ENCODE data around the gene CTRB1. TPM values are rescaled to one million over a fixed set of nuclear protein-coding genes. Genes with fewer than 3 reads are reported as not detected.

CTRB1 gene
- total RNA-seq, 1 donor from 2014 or later = not detected

GRCh38 chr16:75193265-75193650 is 25.5 kb upstream of the CTRB1 start:
- Mint-ChIP-seq H3K4me1 (ENCODE audit: low read depth, unreplicated experiment) (peaks cover 9% of the 10 kb centered on the region), H3K27ac (ENCODE audit: unreplicated experiment) (no peak overlapping the region), H3K4me3 (ENCODE audit: unreplicated experiment) (no peak overlapping the region), H3K27me3 (ENCODE audit: unreplicated experiment) (peaks cover 7% of the 10 kb centered on the region), H3K36me3 (ENCODE audit: unreplicated experiment) (peaks cover 7% of the 10 kb centered on the region), H3K9me3 (ENCODE audit: unreplicated experiment) (peaks cover 8% of the 10 kb centered on the region)
- DNase-seq = no peak
- TF ChIP-seq, protein P1, sequence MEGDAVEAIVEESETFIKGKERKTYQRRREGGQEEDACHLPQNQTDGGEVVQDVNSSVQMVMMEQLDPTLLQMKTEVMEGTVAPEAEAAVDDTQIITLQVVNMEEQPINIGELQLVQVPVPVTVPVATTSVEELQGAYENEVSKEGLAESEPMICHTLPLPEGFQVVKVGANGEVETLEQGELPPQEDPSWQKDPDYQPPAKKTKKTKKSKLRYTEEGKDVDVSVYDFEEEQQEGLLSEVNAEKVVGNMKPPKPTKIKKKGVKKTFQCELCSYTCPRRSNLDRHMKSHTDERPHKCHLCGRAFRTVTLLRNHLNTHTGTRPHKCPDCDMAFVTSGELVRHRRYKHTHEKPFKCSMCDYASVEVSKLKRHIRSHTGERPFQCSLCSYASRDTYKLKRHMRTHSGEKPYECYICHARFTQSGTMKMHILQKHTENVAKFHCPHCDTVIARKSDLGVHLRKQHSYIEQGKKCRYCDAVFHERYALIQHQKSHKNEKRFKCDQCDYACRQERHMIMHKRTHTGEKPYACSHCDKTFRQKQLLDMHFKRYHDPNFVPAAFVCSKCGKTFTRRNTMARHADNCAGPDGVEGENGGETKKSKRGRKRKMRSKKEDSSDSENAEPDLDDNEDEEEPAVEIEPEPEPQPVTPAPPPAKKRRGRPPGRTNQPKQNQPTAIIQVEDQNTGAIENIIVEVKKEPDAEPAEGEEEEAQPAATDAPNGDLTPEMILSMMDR (IDR thresholded peaks at IDR 0.05; ENCODE audit: partially characterized antibody, unreplicated experiment) = no peak

DNA sequence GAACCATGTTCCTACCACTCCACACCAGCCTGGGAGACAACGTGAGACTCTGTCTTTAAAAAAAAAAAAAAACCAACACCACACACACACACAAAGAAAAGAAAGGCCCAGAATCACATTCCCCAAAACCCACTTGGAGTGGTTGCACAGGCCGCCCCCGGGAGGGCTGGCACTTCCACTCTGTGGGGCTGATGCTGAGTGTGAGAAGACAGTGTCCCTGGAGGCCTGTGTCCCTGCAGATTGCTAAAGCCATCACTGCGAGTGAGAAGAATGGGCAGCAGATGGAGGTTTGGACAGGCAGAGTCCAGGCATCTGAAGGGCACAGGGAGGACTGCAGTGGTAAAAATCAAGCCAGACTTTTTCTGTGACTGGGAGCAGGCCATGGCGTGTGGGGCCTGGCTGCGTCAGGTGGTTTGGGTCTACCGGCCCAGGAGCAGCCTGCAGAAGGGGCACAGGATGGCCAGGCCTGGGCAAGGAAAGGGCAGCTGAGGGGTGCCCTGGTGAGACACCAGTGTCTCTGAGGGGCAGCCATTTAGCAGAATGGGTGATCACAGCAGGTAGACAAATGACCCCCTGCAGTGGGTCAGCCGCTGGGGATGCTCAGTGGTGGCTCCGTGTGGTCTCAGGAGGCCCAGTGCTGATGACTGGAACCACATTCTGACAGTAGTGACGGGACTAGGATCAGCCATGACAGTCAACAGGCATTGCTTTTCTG is 24.9 kb upstream of the CTRB1 start:
- Mint-ChIP-seq H3K36me3 (ENCODE audit: unreplicated experiment) (peaks cover 7% of the 10 kb centered on the region), H3K4me1 (ENCODE audit: low read depth, unreplicated experiment) (peaks cover 11% of the 10 kb centered on the region), H3K27ac (ENCODE audit: unreplicated experiment) (no peak overlapping the region), H3K4me3 (ENCODE audit: unreplicated experiment) (no peak overlapping the region), H3K9me3 (ENCODE audit: unreplicated experiment) (peaks cover 9% of the 10 kb centered on the region), H3K27me3 (ENCODE audit: unreplicated experiment) (peaks cover 7% of the 10 kb centered on the region)
- TF ChIP-seq, protein P1 (IDR thresholded peaks at IDR 0.05; ENCODE audit: partially characterized antibody, unreplicated experiment) = no peak
- DNase-seq = no peak

DNA sequence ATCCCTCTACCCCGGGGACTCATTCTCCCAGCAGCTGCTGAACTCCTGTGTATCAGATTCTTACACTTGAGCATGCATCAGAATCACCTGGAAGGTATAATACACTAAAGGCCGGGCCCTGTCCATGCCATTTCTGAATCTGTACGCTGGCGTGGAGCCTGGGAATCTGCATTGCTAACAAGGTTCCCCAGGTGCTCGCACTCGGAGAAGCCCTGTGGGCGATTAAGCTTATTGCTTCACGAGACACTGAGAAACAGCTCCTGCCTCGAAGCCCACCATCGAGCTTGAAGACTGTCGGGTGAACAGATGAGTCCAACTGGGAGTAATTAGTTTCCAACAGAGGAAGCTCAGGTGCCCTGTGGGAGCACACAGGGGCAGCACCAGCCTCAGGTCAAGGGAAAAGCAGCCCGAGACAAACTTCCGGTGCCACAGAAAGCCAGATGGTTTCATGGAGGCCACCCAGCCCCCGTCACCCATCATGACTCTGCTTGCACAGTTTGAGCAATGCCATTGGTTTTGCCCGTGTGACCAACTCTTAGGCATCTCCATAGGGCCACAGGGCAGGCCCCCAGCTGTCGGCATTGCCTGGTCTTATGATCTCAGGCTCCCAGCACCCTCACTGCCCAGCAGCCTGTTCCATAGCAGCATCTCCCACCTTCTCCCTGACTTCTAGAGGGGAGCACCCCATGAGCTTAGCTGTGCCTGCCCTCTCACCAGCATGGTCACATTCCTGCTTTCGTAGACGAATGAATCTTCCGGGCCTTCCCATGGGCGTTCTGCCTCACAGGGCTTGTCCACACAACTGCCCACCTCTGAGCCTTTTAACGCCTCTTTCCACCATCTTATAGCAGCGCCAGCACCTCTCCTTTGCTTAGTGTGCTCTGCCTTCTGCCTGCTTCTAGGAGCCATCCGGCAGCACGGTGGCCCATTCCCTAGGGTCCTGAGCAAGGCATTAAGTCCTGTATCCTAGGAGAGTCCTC is 22.7 kb upstream of the CTRB1 start:
- H3K9me3 Mint-ChIP-seq (ENCODE audit: unreplicated experiment) = peaks cover 8% of the 10 kb centered on the region
- peaks cover 8% of the 10 kb centered on the region for H3K27me3 Mint-ChIP-seq (ENCODE audit: unreplicated experiment)
- H3K4me1 Mint-ChIP-seq (ENCODE audit: low read depth, unreplicated experiment) = peaks cover 11% of the 10 kb centered on the region
- no peak for DNase-seq
- no peak overlapping the region for H3K4me3 Mint-ChIP-seq (ENCODE audit: unreplicated experiment)
- TF ChIP-seq, protein P1 (IDR thresholded peaks at IDR 0.05; ENCODE audit: partially characterized antibody, unreplicated experiment) = no peak
- peaks cover 7% of the 10 kb centered on the region for H3K36me3 Mint-ChIP-seq (ENCODE audit: unreplicated experiment)
- H3K27ac Mint-ChIP-seq (ENCODE audit: unreplicated experiment) = no peak overlapping the region

DNA sequence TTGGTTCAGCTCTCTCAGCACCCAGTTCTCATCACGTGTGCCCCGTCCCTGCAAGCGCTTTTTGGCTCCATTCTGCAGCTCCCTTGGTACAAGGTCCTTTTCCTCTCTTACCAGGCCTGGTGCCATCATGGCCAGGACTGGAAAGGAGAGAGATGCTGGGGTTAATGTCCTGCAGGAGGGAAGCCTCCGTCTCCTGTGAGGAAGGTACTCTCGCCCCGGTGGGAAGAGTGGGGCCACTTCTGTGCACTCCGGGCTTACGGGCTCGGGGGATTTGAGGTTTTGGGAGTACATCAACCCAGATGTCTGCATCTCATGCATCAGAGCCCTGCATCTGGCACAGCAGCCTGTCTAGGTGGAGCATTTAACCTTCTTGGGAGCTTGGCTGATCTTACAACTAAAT is 22.0 kb upstream of the CTRB1 start:
- H3K4me3 Mint-ChIP-seq (ENCODE audit: unreplicated experiment) = no peak overlapping the region

More for the DNA sequence above, 22.0 kb upstream of the CTRB1 start:
- TF ChIP-seq, protein P1 (IDR thresholded peaks at IDR 0.05; ENCODE audit: partially characterized antibody, unreplicated experiment) = no peak
- H3K27ac Mint-ChIP-seq (ENCODE audit: unreplicated experiment) = no peak overlapping the region
- peaks cover 11% of the 10 kb centered on the region for H3K4me1 Mint-ChIP-seq (ENCODE audit: low read depth, unreplicated experiment)
- H3K27me3 Mint-ChIP-seq (ENCODE audit: unreplicated experiment) = peaks cover 8% of the 10 kb centered on the region
- H3K9me3 Mint-ChIP-seq (ENCODE audit: unreplicated experiment) = peaks cover 8% of the 10 kb centered on the region
- peaks cover 7% of the 10 kb centered on the region for H3K36me3 Mint-ChIP-seq (ENCODE audit: unreplicated experiment)
- DNase-seq = no peak
